Posterior cingulate gyrus (tissue), 11 donors: Measurements from ENCODE around the gene PPP3CA.
"Not testable (repeated sequence)": the region's sequence is repeated elsewhere in the genome, so short reads cannot be mapped to it uniquely, and the experiment has no call there.

ENCODE experiments used
- DNase-seq, 10 donors: peaks; one replicate each; pipeline versions ENCODE4 v3.0.0 to v3.0.0-alpha.2; 2020 to 2021; ENCODE audit warnings: mixed read lengths in 3 of 10
- intact Hi-C: fragments of 100-400 bp; cut with DNase I; formaldehyde crosslinking; loops from one replicate; pipeline ENCODE4 v1.15.1; 2023

PPP3CA gene

GRCh38 chr4:101264512-101264911 is 82.8 kb downstream of the PPP3CA start:
- intact Hi-C loops = no loop called here
- DNase-seq = no peak

DNA sequence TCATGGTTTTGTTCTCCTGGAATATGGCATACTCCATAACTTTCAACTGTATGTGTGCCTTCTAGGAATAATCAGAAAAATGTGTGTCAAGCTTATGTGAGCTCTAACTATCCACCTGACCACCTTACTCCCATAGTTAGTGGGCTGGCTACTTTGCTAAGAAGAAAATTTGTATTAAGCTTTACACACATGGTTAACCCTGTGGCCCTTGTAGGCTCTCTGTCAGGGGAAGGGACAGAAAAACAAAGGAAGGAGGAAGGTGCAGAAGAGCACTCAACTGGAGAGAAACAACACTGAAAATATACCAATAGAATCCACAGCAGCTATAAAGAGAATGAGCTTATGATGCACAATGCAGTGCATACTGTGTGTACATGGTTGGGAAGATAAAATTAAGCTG is 84.6 kb downstream of the PPP3CA start:
- intact Hi-C loops = no loop called here
- DNase-seq = no peak

DNA sequence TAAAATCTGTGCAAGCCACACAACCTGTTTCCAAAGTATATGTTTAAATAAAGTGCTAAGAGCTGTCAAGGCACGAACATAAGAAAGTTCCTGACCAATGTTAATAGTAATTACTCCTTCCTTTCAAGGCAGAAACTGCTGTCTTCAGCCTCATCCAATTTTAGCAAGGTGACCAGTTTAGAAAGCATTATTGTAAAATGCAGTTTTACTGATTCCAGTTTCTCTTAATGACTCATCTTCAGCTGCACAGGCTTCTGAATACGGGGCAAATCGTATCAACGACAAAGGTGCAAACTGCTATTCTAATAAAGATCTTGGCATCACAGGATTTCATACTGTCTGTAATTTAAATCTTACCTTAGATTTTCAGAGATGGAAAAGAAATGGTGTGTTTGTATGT is 87.5 kb downstream of the PPP3CA start:
- intact Hi-C loops = no loop called here
- no peak for DNase-seq

GRCh38 chr4:101258883-101259282 is 88.4 kb downstream of the PPP3CA start:
- DNase-seq = no peak
- intact Hi-C loops = no loop called here

DNA sequence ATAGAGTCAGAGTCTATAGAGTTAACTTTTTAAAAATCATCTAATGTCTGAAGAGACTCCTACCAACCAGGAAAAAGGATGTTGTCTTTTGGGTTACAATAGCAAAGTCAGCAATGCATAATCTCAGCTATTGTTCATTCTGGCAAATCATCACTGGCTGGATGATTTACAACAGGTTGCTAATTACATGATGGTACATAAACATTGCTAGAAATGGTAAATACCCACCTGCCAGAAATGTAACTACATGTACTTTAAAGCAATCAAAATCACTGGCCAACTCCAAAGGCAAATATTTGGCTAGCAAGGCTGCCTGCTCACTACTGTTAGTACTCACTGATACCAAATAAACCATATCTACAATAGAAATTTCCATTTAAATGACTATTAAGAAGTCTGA is 91.1 kb downstream of the PPP3CA start:
- no peak for DNase-seq
- intact Hi-C loops = no loop called here

DNA sequence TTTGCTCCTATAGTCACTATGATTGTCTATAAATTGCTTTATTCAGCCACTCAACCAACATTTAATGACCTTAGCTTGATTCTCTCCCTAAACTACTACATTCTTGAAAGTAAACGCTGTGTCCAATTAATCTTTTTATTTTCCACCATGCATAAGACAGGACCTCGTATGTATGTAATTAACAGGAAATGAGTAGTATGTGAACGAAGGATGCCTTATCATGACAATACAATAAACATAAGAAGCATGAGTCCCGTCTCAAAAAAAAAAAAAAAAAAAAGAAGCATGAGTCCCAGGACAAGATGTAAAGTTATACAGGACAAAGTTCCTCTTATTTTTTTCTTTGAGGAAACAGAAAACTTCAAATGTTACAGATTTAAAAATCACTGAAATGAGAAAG is 92.5 kb downstream of the PPP3CA start:
- intact Hi-C loops = no loop called here

GRCh38 chr4:101253121-101253520 is 94.2 kb downstream of the PPP3CA start:
- DNase-seq = no peak
- intact Hi-C loops = no loop called here

More for the DNA sequence above, 92.5 kb downstream of the PPP3CA start:
- DNase-seq = no peak

DNA sequence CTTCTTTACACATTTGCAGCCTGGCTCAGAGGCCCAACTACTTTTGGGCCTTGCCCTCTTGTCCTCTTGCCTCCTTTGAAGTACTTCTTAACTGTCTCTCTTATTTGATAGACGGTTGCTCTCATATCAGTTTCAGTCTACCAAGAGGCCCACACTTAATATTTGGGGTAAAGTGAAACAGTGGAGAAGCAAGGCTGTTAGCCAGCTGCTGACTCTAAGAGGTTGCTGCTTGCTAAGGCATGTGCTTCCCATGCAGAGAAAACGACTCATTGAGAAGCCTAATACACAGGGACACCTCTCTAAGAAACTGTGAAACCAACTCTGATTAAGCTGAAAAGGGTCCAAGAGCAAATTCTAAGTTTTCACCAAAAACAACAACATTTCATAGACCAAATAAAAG is 94.6 kb downstream of the PPP3CA start:
- intact Hi-C loops = no loop called here
- DNase-seq = no peak

GRCh38 chr4:101251261-101251660 is 96.1 kb downstream of the PPP3CA start:
- DNase-seq = no peak
- intact Hi-C loops = no loop called here

GRCh38 chr4:101244349-101244748 is 103.0 kb downstream of the PPP3CA start:
- intact Hi-C loops = no loop called here
- no peak for DNase-seq

GRCh38 chr4:101242441-101242840 is 104.9 kb downstream of the PPP3CA start:
- no peak for DNase-seq
- intact Hi-C loops = no loop called here

- intact Hi-C loops = no loop called here
- DNase-seq = no peak
These were observed 107.2 kb downstream of the PPP3CA start for GRCh38 chr4:101240099-101240498.

DNA sequence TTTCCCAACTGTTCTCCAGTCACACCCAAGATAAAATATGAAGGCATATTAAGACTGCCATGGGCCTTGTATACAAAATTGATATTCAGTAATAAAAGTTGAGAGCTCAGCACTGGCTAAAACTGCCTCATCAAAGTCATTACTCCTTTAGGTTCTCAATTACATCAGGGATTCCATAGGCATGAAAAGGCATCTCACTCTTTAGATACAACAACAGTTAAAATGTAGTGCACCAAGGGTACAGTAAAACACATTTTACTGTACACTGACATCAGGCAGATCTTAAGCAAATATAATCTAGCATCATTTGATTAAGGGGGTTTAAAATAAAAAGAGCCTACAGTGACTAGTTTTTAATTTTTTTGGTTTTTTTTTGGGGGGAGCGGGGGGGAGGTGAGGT is 107.7 kb downstream of the PPP3CA start:
- no peak for DNase-seq
- intact Hi-C loops = no loop called here

DNA sequence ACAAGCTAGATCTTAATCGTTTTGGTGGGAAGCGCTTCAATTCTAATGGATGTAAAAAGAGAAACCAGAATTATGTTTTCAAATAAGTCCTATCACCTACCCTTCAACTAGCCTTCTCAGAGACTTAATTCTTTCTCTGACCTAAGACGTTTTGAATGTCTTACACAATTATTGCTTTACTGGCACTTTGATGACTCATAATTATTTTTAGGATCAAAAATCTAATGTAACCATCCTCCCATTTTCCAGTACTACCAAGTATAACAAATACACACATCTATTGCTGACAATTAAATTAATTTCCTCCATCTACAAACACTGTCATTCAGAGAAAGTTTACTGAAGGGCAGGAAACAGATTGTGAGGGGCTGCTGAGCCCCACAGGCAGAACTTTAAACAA is 108.6 kb downstream of the PPP3CA start:
- intact Hi-C loops = no loop called here
- DNase-seq = no peak

- DNase-seq = no peak
- intact Hi-C loops = no loop called here
These were observed 109.6 kb downstream of the PPP3CA start for GRCh38 chr4:101237773-101238172.

- intact Hi-C loops = no loop called here
- no peak for DNase-seq
These were observed 111.2 kb downstream of the PPP3CA start for GRCh38 chr4:101236097-101236496.

DNA sequence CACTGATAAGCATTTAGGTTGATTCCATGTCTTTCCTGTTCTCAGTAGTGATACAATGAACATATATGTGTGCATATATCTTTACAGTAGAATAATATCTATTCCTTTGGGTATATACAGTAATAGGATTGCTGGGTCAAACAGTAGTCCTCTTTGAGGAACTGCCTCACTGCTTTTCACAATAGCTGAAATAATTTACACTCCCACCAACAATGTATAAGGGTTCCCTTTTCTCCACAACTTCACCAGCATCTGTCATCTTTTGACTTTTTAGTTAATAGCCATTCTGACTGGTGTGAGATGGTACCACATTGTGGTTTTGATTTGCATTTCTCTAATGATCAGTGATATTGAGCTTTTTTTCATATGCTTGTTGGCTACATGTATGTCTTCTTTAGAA is 113.2 kb downstream of the PPP3CA start:
- intact Hi-C loops, DNase-seq: not testable (repeated sequence)

- no peak for DNase-seq
- intact Hi-C loops = no loop called here
These were observed 115.1 kb downstream of the PPP3CA start for GRCh38 chr4:101232074-101232776.

DNA sequence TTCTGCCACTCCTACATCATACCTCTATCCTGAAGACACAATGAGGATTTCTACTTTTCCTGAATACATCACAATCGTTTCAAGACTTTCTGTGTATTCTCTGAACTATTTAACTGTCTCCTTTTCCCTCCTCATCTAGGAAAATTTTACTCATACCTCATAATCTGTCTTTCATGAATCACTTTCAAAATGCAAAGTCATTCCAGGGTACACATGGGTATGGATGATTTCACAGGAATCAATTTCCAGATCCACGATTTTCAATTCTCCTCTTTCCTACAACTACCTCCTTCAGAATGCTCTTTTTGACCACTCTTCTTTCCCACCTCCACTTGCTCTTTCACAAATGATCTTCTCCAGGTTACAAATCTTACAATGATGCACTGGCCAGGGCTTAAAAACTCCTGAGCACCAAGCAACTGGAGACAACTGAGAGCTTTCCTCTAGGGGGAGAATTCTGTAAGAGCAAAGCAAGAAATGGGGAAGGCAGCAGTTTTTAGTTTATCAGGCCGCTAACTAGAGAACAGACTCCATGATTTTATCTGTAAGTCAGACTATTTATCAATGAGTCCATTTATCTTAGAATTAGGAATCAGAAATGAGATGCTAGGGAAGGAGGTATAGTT is 116.4 kb downstream of the PPP3CA start:
- DNase-seq = no peak
- intact Hi-C loops = no loop called here

GRCh38 chr4:101229116-101229515 is 118.2 kb downstream of the PPP3CA start:
- intact Hi-C loops = no loop called here
- no peak for DNase-seq

- intact Hi-C loops = no loop called here
- DNase-seq = no peak
These were observed 119.6 kb downstream of the PPP3CA start for GRCh38 chr4:101227715-101228114.

- DNase-seq = no peak
- intact Hi-C loops = no loop called here
These were observed 122.7 kb downstream of the PPP3CA start for GRCh38 chr4:101224358-101225218.
